ENCODE measurements around the gene MAN1B1.
A peak's percentile ranks its signal among the peaks of the same experiment; 100 is the strongest.

Gene MAN1B1

DNA sequence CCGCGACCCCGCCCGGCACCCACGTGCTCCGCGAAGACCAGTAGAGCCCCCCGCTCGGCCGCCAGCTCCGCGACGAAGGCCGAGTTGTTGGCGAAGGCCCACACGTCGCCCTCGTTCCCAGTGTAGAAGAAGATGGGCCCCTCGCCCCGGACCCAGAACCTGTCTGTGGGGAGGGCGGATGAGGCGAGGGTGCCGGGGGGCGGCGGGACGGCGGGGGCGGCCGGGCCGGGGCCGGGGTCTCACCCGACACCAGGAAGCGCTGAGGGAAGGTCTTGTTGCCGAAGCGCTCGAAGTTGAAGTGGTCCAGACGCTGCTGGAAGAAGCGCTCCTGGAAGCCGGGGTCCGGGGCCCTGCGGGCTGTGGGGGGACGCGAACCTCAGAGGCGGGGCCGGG, 27.4 kb downstream of the MAN1B1 start:
- H3K9me3 ChIP-seq (ENCODE audit: severe bottlenecking) = no peaks in the 10 kb centered on the region
- H3K4me1 ChIP-seq (ENCODE audit: insufficient read depth, poor library complexity, severe bottlenecking) = no peaks in the 10 kb centered on the region
- H3K36me3 ChIP-seq (ENCODE audit: low read depth) = peaks cover 5% of the 10 kb centered on the region; the same call in 1 of the 2 replicates
- peak overlapping the region; percentile 62 for H3K4me3 ChIP-seq (ENCODE audit: severe bottlenecking)
- no peak overlapping the region for H3K27ac ChIP-seq (ENCODE audit: poor library complexity, severe bottlenecking)
- ATAC-seq (ENCODE audit: low read depth) = peak; percentile 2; the same call in 2 of the 3 replicates
- DNase-seq (ENCODE audit: low spot score) = no peak
- TF ChIP-seq CTCF (IDR thresholded peaks at IDR 0.05; ENCODE audit: poor library complexity, severe bottlenecking) = no peak
- H3K27me3 ChIP-seq (ENCODE audit: insufficient read depth, poor library complexity, severe bottlenecking) = no peaks in the 10 kb centered on the region

GRCh38 chr9:137114613-137115393, 28.0 kb downstream of the MAN1B1 start, which contains the start of gene DPP7:
Gene DPP7 (minus strand): TSS chr9:137114733. CDS start chr9:137114713, 20 bp downstream.
- Histone ChIP-seq H3K4me3 (ENCODE audit: severe bottlenecking) (peak within 1 kb of the TSS; percentile 62), H3K36me3 (ENCODE audit: low read depth) (peaks cover 2% of the 10 kb centered on the region; the same call in 1 of the 2 replicates), H3K4me1 (ENCODE audit: insufficient read depth, poor library complexity, severe bottlenecking) (no peaks in the 10 kb centered on the region), H3K27ac (ENCODE audit: poor library complexity, severe bottlenecking) (no peak within 1 kb of the TSS), H3K9me3 (ENCODE audit: severe bottlenecking) (no peaks in the 10 kb centered on the region), H3K27me3 (ENCODE audit: insufficient read depth, poor library complexity, severe bottlenecking) (no peaks in the 10 kb centered on the region)
- TF ChIP-seq CTCF (IDR thresholded peaks at IDR 0.05; ENCODE audit: poor library complexity, severe bottlenecking) = no peak
- DNase-seq (ENCODE audit: low spot score) (no peak), ATAC-seq (ENCODE audit: low read depth) (peak; percentile 49)

DNA sequence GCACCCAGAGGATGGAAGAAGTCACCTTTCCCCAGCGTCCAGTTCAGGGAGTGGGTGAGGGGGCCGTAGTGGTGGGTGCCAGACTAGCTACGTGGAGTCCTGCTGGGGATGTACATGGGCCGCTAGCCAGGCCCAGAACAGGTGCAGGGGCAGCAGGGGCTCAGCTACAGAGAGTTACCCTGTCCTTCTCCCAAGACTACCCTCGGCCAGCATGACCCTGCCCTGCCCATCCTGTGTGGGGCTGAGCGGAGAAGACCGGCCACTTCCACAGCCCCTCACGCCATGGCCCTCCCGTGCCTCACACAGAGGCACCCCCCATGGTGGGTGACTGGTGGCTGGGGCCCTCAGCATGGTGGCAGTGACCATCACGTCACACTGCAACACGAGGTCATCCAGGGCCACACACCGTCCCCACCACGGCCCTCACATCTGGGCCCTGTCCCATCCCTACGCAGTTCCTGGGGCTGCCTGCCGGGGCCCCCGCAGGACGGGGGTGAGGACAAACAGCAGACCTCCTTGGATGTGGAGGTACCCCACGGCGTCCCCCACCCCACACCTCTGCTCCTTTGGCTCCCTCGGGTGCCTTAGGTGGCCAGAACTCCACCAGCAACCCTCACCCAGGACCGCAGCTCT, 28.7 kb downstream of the MAN1B1 start:
- DNase-seq (ENCODE audit: low spot score) = no peak
- no peaks in the 10 kb centered on the region for H3K36me3 ChIP-seq (ENCODE audit: low read depth)
- no peak overlapping the region for H3K4me3 ChIP-seq (ENCODE audit: severe bottlenecking)
- no peaks in the 10 kb centered on the region for H3K9me3 ChIP-seq (ENCODE audit: severe bottlenecking)
- no peak for ATAC-seq (ENCODE audit: low read depth)
- no peak overlapping the region for H3K27ac ChIP-seq (ENCODE audit: poor library complexity, severe bottlenecking)
- no peaks in the 10 kb centered on the region for H3K4me1 ChIP-seq (ENCODE audit: insufficient read depth, poor library complexity, severe bottlenecking)
- no peak for TF ChIP-seq CTCF (IDR thresholded peaks at IDR 0.05; ENCODE audit: poor library complexity, severe bottlenecking)
- H3K27me3 ChIP-seq (ENCODE audit: insufficient read depth, poor library complexity, severe bottlenecking) = no peaks in the 10 kb centered on the region

DNA sequence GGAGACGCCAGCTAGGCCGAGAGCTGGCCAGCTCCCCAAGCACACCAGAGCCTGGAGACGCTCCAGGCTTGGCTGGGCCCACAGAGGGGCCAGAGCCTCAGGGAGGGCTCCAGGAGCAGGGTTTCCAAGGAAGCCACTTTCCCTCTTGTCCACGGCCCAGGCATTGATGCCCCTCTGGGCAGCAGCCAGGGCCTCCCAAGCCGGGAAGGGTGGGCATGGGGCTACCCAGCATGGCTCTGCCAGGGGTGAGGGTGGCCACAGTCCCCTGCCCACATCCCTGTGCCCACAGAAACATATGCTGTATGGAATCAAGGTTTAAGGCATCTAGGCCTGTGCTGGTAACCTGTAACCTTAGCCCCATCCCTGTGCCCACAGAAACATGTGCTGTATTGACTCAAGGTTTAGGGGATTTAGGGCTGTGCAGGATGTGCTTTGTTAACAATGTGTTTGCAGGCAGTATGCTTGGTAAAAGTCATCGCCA, 29.3 kb downstream of the MAN1B1 start:
- DNase-seq (ENCODE audit: low spot score) (no peak), ATAC-seq (ENCODE audit: low read depth) (no peak)
- Histone ChIP-seq H3K27me3 (ENCODE audit: insufficient read depth, poor library complexity, severe bottlenecking) (no peaks in the 10 kb centered on the region), H3K4me1 (ENCODE audit: insufficient read depth, poor library complexity, severe bottlenecking) (no peaks in the 10 kb centered on the region), H3K4me3 (ENCODE audit: severe bottlenecking) (no peak overlapping the region), H3K36me3 (ENCODE audit: low read depth) (no peaks in the 10 kb centered on the region), H3K27ac (ENCODE audit: poor library complexity, severe bottlenecking) (no peak overlapping the region), H3K9me3 (ENCODE audit: severe bottlenecking) (no peaks in the 10 kb centered on the region)
- TF ChIP-seq CTCF (IDR thresholded peaks at IDR 0.05; ENCODE audit: poor library complexity, severe bottlenecking) = no peak
